ENCODE data around the gene JPT2.

- TF ChIP-seq EHMT2 (IDR thresholded peaks at IDR 0.05; ENCODE audit: low read depth) (no peak), REST (IDR thresholded peaks at IDR 0.05) (no peak), HOXB5 (CRISPR knock-in tag; IDR thresholded peaks at IDR 0.05) (no peak), RNF2 (IDR thresholded peaks at IDR 0.05; ENCODE audit: borderline replicate concordance, low read depth) (no peak), POLR2A (IDR thresholded peaks at IDR 0.05; ENCODE audit: low read length) (no peak), CHD2 (IDR thresholded peaks at IDR 0.05; ENCODE audit: low read length, partially characterized antibody) (no peak), ZSCAN20 (CRISPR knock-in tag; IDR thresholded peaks at IDR 0.05) (no peak), POLR2AphosphoS2 (conservative IDR thresholded peaks at IDR 0.05; ENCODE audit: low read length) (no peak)
- TF ChIP-seq, protein P1, sequence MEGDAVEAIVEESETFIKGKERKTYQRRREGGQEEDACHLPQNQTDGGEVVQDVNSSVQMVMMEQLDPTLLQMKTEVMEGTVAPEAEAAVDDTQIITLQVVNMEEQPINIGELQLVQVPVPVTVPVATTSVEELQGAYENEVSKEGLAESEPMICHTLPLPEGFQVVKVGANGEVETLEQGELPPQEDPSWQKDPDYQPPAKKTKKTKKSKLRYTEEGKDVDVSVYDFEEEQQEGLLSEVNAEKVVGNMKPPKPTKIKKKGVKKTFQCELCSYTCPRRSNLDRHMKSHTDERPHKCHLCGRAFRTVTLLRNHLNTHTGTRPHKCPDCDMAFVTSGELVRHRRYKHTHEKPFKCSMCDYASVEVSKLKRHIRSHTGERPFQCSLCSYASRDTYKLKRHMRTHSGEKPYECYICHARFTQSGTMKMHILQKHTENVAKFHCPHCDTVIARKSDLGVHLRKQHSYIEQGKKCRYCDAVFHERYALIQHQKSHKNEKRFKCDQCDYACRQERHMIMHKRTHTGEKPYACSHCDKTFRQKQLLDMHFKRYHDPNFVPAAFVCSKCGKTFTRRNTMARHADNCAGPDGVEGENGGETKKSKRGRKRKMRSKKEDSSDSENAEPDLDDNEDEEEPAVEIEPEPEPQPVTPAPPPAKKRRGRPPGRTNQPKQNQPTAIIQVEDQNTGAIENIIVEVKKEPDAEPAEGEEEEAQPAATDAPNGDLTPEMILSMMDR (IDR thresholded peaks at IDR 0.05): no peak
Measured at GRCh38 chr16:1740234-1740633, 62.2 kb downstream of the JPT2 start.
